Measurements from ENCODE around the gene INSYN1.

DNA sequence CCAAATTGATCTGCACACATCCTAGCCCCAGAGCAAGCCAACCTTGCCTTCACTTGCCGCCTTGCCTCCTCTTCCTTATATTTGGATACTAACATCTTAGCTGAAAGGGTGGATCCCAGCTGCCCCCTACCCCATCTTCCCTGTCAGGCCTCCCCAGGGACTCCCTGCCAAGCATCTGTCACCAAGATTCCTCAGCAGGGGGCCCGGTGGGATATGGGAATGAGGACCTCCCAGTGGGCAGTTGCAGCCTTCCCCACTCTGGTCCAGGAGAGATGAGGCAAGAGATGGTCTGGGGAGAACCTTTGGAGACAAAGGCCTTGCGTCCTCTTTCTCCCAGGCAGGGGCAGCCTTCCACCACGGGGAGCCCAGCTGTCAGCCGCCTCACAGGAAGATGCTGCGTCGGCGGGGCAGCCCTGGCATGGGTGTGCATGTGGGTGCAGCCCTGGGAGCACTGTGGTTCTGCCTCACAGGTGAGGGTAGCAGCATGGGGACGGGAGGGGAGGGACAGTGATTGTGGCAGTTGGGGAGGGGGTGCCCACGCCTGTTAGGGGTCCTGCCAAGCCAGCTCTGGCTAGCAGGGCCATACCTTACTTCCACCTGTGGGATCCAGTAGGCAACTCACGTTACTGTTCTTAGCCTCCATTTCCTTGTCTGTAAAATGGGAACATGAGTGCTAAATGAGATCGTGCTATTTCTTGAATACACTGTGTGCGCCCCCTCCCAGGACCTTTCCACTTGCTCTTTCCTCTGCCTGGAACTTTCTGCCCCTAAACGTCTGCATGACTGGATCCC, 53.7 kb downstream of the INSYN1 start:
- TF ChIP-seq POLR2AphosphoS5 (IDR thresholded peaks at IDR 0.05), result no peak
- TF ChIP-seq, protein P1, sequence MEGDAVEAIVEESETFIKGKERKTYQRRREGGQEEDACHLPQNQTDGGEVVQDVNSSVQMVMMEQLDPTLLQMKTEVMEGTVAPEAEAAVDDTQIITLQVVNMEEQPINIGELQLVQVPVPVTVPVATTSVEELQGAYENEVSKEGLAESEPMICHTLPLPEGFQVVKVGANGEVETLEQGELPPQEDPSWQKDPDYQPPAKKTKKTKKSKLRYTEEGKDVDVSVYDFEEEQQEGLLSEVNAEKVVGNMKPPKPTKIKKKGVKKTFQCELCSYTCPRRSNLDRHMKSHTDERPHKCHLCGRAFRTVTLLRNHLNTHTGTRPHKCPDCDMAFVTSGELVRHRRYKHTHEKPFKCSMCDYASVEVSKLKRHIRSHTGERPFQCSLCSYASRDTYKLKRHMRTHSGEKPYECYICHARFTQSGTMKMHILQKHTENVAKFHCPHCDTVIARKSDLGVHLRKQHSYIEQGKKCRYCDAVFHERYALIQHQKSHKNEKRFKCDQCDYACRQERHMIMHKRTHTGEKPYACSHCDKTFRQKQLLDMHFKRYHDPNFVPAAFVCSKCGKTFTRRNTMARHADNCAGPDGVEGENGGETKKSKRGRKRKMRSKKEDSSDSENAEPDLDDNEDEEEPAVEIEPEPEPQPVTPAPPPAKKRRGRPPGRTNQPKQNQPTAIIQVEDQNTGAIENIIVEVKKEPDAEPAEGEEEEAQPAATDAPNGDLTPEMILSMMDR (IDR thresholded peaks at IDR 0.05), result no peak

All from sigmoid colon (tissue), 4 donors.